Prostate gland (tissue), 2 donors: Measurements from ENCODE around the gene SFI1.
A peak's percentile ranks its signal among the peaks of the same experiment; 100 is the strongest.

ENCODE experiments used
- POLR2AphosphoS5 ChIP-seq: sonication (generic); formaldehyde crosslinking; IDR thresholded peaks from one replicate; pipeline ENCODE4 v1.6.1; 2017; ENCODE audit warnings: antibody characterized with exemption
- TF ChIP-seq, protein P1 (sequence below), 4 experiments: fragments of 200-600 bp in 2 of 4; fragments of 450-650 bp in 2 of 4; sonication (generic) in 2 of 4; IDR thresholded peaks; 1 replicate in 3 of 4; 2 replicates in 1 of 4; pipeline ENCODE4 v1.5.1; 2016 to 2019; ENCODE audit warnings: antibody characterized with exemption in 4 of 4, mild to moderate bottlenecking in 2 of 4, moderate library complexity in 2 of 4

DNA sequence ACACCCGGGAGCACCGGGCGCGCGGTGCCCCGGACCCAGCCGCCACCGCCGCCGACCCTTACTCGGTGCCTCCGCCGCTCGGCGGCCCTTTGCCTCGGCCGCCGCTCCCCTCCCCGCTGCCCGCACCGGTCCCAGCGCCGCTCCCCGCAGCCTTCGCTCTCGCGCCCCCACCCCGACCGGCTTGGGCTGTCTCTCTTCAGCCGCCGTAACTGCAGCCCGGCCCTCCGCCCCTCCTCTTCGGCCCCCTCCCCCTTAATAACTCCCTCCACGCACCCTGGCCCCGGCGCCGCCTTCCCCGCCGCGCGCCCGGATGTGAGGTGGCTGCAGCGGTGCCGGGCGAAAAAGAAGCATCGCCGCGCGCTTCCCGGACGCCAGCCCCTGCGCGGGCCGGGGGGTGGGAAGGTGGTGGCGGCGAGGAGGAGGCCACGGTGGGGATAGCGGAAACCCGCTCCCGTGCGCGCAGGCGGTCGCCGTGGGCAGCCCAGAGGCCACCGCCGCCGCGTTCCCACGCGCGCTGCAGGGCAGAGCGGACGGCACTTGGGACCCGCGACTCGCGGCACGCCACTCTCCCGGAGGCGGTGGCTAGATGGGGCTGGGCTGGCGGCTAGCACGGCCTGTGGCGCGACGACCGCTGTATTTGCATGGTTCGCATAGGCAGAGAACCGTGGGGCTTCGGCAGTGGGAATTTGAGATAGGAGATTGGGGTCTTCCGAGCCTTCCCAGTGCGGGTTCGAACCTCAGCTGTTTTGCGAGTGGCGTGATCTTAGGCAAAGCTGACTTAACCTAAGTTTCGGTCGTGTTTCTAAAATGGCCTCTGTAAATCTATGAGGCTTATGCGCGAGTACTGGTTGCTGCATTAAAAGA lies 6.5 kb upstream of the SFI1 start, which contains the start of gene EIF4ENIF1:
- TF ChIP-seq, protein P1, sequence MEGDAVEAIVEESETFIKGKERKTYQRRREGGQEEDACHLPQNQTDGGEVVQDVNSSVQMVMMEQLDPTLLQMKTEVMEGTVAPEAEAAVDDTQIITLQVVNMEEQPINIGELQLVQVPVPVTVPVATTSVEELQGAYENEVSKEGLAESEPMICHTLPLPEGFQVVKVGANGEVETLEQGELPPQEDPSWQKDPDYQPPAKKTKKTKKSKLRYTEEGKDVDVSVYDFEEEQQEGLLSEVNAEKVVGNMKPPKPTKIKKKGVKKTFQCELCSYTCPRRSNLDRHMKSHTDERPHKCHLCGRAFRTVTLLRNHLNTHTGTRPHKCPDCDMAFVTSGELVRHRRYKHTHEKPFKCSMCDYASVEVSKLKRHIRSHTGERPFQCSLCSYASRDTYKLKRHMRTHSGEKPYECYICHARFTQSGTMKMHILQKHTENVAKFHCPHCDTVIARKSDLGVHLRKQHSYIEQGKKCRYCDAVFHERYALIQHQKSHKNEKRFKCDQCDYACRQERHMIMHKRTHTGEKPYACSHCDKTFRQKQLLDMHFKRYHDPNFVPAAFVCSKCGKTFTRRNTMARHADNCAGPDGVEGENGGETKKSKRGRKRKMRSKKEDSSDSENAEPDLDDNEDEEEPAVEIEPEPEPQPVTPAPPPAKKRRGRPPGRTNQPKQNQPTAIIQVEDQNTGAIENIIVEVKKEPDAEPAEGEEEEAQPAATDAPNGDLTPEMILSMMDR (IDR thresholded peaks at IDR 0.05) = peak in 1 of 4 experiments; percentile 25
- peak; percentile 65 for TF ChIP-seq POLR2AphosphoS5
